Measurements from ENCODE around the gene NISCH.

NISCH gene

DNA sequence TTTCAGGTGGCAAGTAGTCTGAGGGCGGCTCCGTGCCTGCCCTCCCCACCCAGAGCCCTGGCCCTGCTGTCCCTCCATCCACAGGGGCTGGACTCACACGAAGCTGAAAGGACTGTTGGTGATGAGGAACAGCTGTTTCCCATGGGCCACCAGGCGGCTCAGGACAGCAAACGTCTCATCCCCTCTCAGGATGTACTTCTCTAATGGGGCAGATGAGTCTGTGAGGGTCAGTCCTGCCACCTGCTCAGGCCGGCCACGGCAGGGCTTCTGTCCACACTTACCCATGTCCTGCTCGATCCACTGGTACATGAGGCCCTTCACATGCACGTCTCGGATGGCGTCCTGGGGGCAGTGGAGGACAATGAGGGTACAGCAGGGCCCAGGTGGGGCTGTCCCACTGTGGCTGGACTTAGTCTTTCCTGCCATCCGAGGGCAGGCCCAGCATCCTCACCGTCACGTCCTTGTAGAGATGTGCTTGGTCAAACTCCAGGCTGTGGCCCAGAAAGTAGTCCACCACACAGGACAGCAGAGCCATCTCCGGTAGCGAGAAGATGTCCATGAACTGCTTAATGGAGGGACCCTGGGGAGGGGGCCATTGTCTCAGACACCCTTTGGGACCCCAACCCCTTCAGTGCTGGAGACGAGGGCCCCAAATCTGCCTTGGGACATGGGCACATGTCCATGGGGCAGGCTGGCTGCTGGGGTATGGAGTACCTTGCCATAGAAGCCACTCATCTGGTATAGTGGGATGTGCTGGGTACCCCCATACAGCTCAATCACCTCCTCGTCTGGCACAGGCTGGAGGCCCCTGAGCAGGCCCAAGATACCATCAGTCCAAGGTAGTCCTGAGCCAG lies 72.6 kb downstream of the NISCH start:
- DNase-seq (ENCODE audit: low spot score) = no peak

DNA sequence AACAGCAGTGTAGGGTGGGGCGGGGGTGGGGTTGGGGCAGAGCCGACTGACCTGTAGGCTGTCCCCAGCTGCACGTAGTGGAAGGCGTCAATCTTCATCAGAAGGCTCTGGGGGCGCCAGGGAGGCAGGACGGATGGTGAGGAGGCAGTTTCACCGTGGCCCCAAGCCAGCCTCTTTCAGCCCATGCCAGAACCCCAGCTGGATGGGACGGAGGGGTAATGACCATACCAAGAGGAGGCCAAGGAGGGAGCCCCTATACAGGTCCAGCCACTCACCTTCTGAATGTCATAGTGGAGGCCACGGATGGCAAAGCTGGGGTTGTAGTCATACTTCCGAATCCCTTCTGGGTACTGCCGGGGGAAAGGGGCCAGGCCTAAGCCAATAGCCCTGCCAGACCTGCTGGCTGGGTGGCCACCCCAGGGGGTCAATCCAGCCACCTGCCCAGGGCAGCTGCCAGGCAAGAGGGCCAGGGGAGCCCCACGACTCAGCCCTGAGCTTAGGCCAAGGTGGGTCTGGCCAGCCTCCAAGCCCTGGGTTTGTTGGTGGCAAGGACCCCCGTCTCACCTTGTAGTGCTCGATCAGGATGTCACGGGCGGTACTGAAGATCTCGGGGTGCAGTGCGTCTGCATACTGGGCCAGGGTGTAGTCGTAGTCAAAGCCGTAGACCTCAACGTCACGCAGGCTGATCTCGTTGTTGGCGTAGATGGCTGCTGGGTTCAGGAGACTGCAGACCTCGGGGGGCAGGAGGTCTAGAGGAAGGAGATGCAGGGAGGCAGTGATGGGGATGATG lies 73.4 kb downstream of the NISCH start:
- no peak for DNase-seq (ENCODE audit: low spot score)

DNA sequence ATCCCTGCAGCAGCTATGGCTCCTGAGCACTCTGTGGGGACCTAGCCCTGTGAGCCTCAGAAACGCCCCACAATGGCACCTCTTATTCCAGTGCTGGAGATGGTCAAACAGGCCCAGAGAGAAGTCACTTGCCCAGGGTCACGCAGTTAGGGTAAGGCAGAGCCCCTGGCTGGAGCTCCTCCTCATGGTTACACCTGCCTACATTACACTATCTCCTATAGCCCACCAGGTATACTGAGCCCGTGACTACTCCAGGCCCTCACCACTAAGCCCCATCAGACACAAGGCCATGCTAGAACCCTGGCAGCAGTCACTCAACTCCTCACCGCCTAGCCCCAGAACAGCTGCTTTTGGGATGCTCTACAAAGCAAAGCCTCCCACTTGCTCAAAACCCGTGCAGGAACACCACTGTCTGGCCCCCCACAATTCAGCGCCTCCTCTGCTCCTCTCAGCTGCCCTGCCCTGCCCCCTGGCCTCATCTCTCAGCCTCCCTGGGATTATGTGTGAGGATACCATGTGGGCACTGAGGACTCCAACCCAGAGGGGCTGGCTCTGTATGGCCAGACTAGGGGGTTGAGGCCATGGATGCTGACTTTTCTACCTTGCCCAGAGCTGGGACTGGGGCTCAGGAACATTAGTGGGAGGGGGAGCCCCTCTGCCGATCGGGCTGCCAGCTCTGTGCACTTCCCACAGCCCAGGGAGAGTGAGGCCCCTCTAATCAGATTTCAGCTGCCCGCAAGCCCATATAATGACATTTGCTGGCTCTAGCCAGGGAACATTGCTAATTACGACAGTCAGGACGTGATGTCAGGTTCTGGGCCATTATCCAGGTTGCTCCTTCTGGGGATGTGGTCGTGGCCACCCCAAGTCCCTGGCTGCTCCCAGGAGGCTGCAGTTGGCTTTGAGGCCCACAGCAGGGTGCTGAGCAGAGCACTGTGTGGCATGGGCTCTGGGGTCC lies 74.3 kb downstream of the NISCH start:
- DNase-seq (ENCODE audit: low spot score) = no peak

DNA sequence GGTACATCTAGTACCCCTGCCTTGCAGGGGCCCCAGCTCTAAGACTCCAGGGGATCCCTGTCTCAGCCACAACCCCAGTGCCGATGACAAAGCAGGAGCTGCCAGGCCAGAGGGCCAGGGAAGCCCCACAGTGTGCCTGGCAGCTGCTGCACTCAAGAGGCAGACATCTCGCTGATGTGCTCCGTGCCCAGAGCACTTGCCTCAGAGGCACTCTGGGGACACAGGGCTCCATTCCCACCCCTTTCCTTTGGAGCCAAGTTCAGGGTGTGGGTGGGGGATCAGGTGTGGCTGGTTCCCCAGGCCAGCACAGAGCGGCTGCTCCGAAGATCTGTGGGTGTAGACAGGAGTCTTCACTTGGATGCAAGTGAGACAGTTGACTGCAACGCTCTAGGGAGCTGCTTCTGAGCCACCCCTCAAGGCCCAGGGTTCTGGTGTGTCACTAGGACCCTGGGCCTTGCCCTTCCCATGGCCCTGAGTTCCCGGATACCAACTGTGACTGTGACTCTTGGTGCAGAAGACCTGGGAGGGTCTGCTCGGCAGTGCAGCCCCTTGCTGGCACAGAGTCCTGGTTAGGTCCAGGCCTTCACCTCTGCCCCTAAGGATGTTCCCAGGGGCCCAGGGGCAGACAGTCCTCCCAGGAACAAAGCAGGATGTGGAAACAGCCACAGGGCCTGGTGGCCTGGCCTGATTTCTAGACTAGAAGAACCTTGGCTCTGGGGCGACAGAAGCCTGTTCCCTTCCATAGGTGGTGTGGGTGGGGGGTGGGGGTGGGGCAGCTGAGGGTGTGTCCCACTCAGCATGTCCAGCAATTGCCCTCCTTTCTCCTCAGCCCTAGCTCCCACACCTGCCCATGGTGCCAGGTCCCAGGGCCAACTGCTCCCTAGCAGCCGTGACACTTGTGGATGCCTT lies 75.8 kb downstream of the NISCH start:
- DNase-seq (ENCODE audit: low spot score) = no peak

DNA sequence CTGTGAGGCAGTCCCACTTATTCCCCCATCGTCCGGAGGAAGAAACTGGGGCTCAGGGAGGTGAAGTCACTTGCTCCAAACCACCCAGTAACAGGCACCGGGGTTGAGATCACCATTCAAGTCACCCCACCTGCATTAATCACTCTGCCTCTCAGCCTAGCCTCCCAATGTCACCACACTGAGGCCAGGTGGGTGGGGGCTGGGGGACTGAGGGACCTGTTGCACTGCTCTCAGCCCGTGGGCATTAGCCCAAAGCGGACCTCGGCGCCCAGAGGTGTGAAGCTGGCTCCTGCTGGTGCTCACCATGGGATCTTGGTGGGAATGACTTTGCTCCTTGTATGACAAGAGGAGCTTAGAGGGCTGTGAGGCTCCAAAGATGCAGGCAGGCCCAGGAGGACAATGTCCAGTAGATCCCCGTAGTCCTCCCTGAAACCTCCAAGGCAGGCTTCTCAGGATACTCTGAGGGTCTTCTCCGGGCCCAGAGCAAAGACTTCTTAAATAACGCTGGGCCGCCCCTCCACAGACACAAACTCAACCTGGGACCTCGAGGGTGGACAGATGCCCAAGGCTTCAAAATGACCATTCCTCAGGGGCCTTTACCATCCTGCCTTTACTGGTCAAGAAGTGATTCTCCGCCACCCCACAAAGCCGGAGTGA lies 76.6 kb downstream of the NISCH start:
- DNase-seq (ENCODE audit: low spot score) = no peak

DNA sequence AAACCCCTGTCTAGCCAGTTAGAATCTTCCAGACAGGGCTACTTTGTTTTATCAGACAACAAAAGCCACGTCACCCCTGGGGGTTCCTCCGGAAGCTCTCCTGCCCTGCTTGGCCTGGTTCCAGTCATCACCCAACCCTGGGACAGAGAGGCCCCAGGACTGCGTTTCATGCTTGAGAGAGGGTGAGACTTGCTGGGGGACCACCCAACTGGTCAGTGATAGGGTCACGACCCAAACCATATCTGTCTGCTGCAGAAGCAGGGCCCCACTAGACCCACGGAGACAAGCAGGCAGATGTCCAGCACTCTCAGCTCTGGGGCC lies 77.1 kb downstream of the NISCH start:
- DNase-seq (ENCODE audit: low spot score) = peak; percentile 15

DNA sequence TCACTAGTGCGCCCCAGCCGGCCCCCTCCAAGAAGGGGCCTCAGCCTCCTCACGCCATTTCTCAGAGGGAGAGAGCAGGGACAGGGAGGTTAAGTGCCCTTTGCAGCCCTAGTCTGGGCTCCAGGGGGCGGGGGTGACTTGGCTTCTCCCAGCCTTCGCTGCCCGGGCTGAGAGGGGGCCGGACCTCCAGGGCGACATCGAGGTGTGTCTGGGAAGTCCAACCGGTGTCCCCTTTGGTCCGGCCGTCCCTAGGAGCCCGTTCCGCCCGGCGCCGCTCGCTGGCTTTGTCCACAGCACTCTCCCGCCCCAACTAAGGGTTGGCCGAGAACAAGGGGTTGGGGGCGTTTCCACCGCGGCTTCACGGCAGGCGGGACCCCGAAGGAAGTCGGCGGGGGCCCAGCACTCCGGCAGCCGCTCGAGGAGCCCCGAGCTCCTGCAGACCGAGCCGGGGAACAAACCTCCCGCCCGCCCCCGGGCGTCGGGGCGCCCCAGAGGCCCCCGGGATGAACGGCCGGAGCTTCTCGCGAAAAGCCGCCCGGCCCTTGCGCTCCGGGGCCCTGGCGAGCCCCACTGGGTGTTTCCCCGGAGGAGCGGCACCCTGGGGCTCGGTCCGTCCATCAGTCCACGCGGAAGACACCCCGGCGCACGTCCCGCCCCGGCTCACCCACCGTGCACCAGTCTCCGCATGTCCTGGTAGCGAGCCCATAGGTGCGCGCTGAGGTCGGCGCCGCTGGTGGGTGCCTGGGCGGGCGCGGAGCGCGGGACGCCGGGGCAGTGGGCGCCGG lies 77.6 kb downstream of the NISCH start:
- peak; percentile 39 for DNase-seq (ENCODE audit: low spot score)

DNA sequence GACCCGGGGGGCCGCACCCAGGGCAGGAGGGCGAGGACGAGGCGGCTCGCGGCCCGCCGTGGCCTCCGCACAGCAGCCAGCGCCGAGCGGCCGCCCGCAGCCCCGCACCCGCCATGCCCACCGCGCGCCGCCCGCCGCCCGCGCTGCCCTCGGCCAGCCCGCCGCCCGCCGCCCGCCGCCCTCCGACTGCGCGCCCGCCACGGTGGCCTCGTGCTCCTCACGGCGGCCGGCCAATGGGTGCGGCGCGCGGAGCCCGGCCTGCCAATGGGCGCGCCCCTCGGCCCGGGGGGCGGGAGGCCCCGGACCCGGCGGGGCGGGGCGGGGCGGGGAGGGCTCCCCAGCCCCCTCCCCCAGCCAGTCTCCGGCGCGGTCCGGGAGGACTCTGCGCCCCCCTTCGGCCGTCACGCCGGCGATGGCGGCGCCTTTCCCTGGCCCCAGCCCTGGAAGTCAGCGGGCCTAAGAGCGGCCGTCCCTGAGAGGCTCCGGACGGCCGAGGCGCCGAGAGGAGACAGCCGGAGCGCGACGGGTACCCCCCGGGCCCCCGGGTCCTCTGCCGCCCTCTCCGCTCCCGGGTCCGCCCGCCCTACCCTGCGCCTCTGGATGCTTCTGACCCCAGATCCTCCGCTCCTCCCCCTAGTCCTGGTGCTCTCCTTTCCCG lies 78.3 kb downstream of the NISCH start, which contains the start of gene NT5DC2:
TSS of gene NT5DC2 (minus strand) at position 235 of the 658 bp plus-strand sequence. CDS start at position 115, 120 bp downstream.
- peak; percentile 96 for DNase-seq (ENCODE audit: low spot score)

DNA sequence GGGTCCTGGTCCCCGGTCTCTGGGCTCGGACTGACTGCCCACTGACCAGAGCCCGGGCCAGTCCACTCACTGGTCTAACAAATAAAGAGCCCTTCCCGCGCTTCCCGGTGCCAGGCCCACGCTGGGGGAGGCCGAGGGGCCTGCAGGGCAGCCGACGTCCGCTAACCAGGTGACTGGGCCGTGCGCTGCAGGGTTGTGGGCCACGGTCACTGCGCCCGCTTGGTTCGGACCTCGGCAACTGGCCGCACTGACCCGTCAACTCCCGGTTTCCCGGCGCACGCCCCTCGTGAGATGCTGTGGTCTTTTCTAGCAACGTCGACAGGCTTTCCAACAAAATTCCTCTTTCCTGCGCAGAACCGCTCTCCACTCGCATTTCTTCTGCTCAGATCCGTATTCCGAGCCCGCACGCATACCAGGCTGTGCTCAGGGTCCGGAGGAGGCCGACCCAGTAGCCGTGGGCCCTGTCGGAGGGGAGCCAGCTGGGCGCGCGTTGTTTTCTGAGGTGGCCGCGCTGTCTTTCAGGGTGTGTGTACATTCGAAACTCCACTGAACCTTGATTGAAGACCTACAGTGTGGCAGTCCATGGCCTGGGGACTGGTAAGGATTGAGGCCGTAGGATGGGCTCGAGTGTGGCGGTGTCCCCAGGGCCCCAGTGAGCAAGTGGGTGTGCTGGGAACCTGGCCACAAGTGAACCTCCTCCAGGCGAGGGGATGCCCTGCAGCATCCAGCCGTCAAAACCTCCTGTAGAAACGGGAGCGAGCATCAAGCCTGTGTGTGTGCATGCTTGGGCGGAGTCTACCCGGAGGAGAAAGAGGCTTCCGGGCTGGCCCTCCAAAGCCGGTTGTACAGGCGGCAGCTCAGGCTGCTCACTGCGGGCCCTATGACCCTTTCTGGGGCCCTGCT lies 79.1 kb downstream of the NISCH start:
- peak; percentile 41 for DNase-seq (ENCODE audit: low spot score)

DNA sequence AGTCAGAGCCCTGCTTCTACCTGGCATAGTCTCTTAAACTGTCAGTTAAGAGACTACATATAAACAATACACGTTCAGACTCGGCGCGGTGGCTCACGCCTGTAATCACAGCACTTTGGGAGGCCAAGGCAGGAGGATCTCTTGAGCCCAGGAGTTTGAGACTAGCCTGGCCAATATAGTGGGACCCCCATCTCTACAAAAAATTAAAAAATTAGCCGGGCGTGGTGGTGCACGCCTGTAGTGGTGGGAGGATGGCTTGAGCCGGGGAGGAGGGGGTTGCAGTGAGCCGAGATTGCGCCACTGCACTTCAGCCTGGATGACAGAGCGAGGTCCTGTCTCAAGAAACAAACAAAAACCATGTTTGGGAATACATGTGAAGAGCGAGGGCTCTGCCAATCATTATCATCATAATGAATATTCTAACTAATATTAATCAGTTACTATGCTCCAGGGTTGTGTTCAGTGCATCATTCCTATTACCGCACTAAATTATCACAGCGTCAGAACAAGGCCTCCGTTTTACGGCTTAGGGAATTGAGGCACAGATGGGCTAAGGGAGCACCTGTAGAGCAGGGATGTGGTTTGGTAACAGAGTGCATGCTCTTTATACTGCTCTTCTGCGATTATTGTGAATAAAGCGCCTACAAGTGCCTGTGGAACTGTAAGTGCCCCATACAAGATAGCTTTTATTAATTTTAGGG lies 80.2 kb downstream of the NISCH start:
- no peak for DNase-seq (ENCODE audit: low spot score)

DNA sequence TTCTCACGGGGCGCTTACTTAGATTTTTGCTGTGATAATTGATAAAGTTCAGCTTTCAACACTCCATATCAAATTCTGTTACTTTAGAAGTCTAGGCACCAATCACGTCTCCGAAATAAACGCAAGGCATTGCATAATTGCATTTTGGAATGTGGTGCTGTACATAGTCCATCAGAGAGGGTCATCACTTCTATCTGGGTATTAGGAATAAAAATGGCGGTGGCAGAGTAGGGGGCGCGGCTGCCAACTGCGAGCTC lies 80.6 kb downstream of the NISCH start:
- DNase-seq (ENCODE audit: low spot score) = no peak

DNA sequence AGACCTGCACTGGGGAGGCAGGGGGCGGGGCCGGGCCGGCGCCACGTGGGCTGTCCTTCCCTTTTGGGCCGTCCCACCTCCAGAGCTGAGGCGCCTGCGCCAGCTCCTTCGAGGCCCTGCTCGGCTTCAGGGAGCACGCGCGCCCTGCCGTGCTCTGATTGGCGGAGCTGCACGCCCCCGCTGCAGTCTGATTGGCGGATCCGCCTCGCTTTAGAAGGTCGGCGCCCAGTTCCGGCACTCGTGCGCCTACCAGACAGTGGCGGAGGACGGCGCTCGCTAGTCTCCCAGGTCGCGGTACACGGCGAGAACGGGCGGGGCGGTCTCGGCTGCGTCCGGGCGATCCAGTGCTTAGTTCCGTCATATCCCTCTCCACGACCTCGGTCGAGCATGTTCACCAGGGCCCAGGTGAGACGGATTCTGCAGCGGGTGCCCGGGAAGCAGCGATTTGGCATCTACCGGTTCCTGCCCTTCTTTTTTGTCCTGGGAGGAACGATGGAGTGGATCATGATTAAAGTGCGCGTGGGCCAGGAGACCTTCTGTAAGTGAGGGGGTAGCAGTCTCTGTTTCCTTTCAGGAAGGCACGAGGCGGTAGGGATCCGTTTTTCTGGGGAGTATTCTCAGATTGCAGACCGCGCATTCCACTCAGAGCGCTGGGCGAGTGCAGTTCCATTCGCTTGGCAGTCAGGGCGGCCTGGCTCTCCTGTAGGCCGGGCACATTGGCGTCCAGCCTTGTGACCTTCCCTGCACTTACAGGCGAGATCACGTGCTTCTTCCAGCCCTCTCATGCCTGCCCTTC lies 81.2 kb downstream of the NISCH start, which contains the start of gene UQCC5:
TSS of gene UQCC5 (plus strand) at position 237 of the 796 bp plus-strand sequence. CDS start at position 388, 151 bp downstream.
- peak; percentile 100 for DNase-seq (ENCODE audit: low spot score)

DNA sequence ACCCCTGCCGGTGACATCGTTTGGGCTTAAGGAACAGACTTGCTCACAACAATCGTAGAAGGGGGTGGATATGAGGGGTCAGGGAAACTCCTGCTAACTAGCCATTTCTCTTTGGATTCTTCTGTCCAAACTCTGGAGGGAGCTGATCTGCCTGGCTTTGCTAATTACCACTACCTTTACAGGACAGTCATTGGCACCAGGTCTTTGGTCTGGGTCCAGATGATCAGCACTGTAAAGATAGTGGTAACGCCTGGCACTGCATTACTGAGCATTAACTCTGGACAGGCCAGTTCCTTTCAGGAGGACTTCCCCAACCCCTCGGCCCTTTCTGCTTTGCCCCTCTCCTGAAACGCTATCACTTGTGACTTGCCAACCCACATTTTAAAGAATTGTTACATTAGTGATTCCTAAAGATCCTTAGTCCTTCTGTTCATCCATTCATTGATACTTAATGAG lies 81.8 kb downstream of the NISCH start:
- no peak for DNase-seq (ENCODE audit: low spot score)

DNA sequence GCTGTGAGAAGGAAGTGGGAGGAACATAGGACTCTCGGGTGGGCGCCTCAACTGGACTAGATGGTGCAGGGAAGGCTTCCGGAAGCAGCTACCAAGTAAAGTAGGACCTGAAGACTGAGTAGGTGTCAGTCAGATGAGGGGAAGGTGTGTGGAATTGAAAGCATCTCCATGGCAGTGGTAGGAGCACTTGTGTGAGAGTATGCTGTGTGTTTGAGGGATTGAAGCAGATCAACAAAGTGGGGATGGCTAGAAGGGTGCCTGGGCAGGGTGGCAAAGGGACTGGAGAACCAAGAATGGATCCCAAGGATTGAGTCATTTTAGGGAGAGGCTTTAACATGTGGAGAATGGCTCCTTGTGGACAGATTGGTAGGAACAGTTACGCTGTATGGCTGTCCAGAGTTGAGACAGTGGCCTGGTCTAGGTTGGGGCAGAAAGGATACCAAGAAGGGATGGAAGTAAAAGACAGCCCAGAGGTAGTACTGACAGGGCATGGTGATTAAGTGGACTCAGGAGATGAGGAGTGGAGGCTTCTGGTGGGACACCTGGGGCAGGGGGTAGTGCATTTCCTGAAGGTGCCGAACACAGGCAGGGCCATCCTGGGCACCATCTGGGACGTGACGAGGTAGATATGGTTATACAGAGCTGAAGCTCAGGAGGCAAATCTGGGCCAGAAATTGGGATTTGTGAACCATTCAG lies 82.5 kb downstream of the NISCH start:
- no peak for DNase-seq (ENCODE audit: low spot score)

DNA sequence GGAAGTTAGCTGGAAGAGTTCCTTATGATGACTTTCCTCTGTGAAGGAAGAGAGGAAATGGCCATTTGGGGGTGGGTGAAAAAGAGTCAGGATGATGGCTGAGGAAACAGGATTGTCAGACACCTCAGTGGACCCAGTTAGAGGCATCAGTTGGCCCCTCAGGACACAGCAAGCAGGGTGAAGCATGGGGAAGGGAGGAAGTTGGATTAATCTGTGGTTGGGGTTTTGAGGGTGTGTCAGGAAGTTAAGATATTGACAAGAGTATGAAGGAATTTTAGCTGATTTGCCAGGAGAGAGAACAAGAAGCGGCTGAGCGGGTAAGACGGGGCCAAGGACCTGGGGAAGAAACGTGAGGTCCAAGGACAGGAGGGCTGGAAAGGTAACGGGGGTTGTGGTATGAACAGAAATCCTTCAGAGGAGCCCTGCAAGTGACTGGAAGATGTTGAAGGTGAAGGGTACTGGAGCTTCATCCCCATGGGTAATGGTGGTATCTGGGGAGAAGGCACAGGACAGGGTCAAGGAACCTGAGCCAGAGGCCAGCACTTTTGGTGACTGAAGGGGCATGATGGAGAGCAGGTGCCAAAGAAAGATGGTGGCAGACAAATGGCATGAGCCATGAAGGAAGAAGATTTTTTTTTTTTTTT lies 83.7 kb downstream of the NISCH start:
- DNase-seq (ENCODE audit: low spot score) = no peak

DNA sequence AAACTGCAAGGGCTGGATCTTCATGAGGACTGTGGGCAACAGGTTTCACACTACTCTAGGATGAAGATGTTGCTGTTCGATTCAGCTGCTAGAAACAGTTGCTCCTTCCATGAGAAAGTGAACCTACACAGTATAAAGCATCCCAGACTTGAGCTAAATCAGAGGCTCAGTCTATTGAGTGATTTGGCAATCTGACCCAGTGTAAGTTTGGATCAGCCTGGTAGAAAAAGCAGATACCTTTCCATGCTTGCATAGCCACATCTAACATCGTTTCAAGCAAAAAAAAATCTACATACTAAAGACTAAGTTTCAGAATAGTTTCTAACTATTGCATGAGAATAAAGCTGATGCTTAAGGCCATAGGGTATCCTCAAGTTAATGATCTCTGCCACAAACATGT lies 85.6 kb downstream of the NISCH start:
- no peak for DNase-seq (ENCODE audit: low spot score)

All from AG20443 (cell line).